HepG2 (cell line): ENCODE measurements around the gene FNDC8. TPM values are rescaled to one million over a fixed set of nuclear protein-coding genes. Genes with fewer than 3 reads are reported as not detected.

Source experiments
- ARID5B ChIP-seq: IDR thresholded peaks from 2 replicates; pipeline ENCODE4 v1.4.0; 2020; ENCODE audit warnings: mild to moderate bottlenecking, missing genetic modification reagents
- BHLHE40 ChIP-seq: IDR thresholded peaks from 2 replicates; pipeline ENCODE4 v1.6.1; 2011; ENCODE audit warnings: low read length, improper control_type of control experiment
- CCDC6 ChIP-seq: sonication (generic); formaldehyde crosslinking; IDR thresholded peaks from 2 replicates; pipeline ENCODE4 v1.8.1; 2022; ENCODE audit warnings: mild to moderate bottlenecking, missing genetic modification reagents, moderate library complexity
- CEBPB ChIP-seq: IDR thresholded peaks from 2 replicates; pipeline ENCODE4 v1.6.1; 2011; ENCODE audit warnings: low read depth, low read length, improper control_type of control experiment, borderline replicate concordance
- CHD2 ChIP-seq: IDR thresholded peaks from 2 replicates; pipeline ENCODE4 v1.6.1; 2011; ENCODE audit warnings: low read depth, low read length, improper control_type of control experiment
- ETS1 ChIP-seq: sonication (generic); formaldehyde crosslinking; IDR thresholded peaks from 2 replicates; pipeline ENCODE4 v1.4.0; 2020; ENCODE audit warnings: missing genetic modification reagents
- MTA3 ChIP-seq: sonication (generic); formaldehyde crosslinking; IDR thresholded peaks from 2 replicates; pipeline ENCODE4 v1.4.0; 2020; ENCODE audit warnings: missing genetic modification reagents
- MTF1 ChIP-seq: sonication (generic); formaldehyde crosslinking; IDR thresholded peaks from 2 replicates; pipeline ENCODE4 v1.5.0; 2020; ENCODE audit warnings: missing genetic modification reagents
- PRDM15 ChIP-seq: sonication (generic); formaldehyde crosslinking; IDR thresholded peaks from 2 replicates; pipeline ENCODE4 v1.4.0; 2020; ENCODE audit warnings: missing genetic modification reagents
- RBFOX2 ChIP-seq: fragments of 200-400 bp; formaldehyde crosslinking; IDR thresholded peaks from 2 replicates; pipeline ENCODE4 v1.6.1; 2017; ENCODE audit warnings: low read depth, mild to moderate bottlenecking, low read length
- SALL1 ChIP-seq: sonication (generic); formaldehyde crosslinking; IDR thresholded peaks from 2 replicates; pipeline ENCODE4 v1.8.0; 2022; ENCODE audit warnings: mild to moderate bottlenecking, missing genetic modification reagents
- SIX4 ChIP-seq: sonication (generic); formaldehyde crosslinking; IDR thresholded peaks from 2 replicates; pipeline ENCODE4 v1.4.0; 2020; ENCODE audit warnings: missing genetic modification reagents
- SSRP1 ChIP-seq: IDR thresholded peaks from 2 replicates; pipeline ENCODE4 v1.6.1; 2016; ENCODE audit warnings: control low read depth
- TAF1 ChIP-seq: sonication (generic); formaldehyde crosslinking; IDR thresholded peaks from 2 replicates; pipeline ENCODE4 v1.4.0; 2020; ENCODE audit warnings: missing genetic modification reagents
- TRIM22 ChIP-seq: fragments of 450-650 bp; IDR thresholded peaks from 2 replicates; pipeline ENCODE4 v1.6.1; 2017
- ZFP1 ChIP-seq: IDR thresholded peaks from 2 replicates; pipeline ENCODE4 v1.6.1; 2016
- ZFY ChIP-seq: sonication (generic); formaldehyde crosslinking; IDR thresholded peaks from 2 replicates; pipeline ENCODE4 v1.4.0; 2020; ENCODE audit warnings: missing genetic modification reagents
- ZNF20 ChIP-seq: sonication (generic); formaldehyde crosslinking; IDR thresholded peaks from 2 replicates; pipeline ENCODE4 v1.4.0; 2020; ENCODE audit warnings: mild to moderate bottlenecking, moderate library complexity, missing genetic modification reagents
- ZNF780A ChIP-seq: sonication (generic); formaldehyde crosslinking; IDR thresholded peaks from 2 replicates; pipeline ENCODE4 v1.8.0; 2022; ENCODE audit warnings: mild to moderate bottlenecking, missing genetic modification reagents, moderate library complexity
- ZNF788 ChIP-seq: sonication (generic); formaldehyde crosslinking; IDR thresholded peaks from 2 replicates; pipeline ENCODE4 v1.5.0; 2020; ENCODE audit warnings: mild to moderate bottlenecking, missing genetic modification reagents, borderline replicate concordance
- ZNF816 ChIP-seq: sonication (generic); formaldehyde crosslinking; IDR thresholded peaks from 2 replicates; pipeline ENCODE4 v1.8.0; 2022; ENCODE audit warnings: missing genetic modification reagents, mild to moderate bottlenecking, borderline replicate concordance
- ZSCAN29 ChIP-seq: sonication (generic); formaldehyde crosslinking; conservative IDR thresholded peaks from 2 replicates; pipeline ENCODE4 v1.4.0; 2020; ENCODE audit warnings: mild to moderate bottlenecking, missing genetic modification reagents
- polyA plus RNA-seq, 8 experiments: library from polyadenylated mRNA; depleted of rRNA in 3 of 8; stranded (reverse) in 7 of 8; unstranded in 1 of 8; fragments of >200 nt; fragmentation: Illumina TruSeq in 4 of 8; extraction: Trizol in 4 of 8; gene quantifications; 2 replicates each; pipeline versions ENCODE4 v1.2.1 to v1.2.3, GENCODE V29; 2011 to 2016; ENCODE audit warnings: low read depth in 4 of 8, missing spikeins in 1 of 8, mixed read lengths in 1 of 8; ENCODE audit not compliant: insufficient read depth in 1 of 8
- total RNA-seq, 5 experiments: library from RNA; depleted of rRNA; stranded (reverse); fragments of >200 nt; fragmentation: Illumina TruSeq; extraction: Trizol; gene quantifications; 2 replicates each; pipeline ENCODE4 v1.2.3, GENCODE V29; 2016; ENCODE audit warnings: low read depth in 1 of 5

The FNDC8 gene
- total and polyA plus RNA-seq, 2 of the 13 experiments (the other 11 are each of a cell fraction or from before 2014, with no cell fraction given): not detected

- TF ChIP-seq MTF1 (CRISPR knock-in tag): no peak
- no peak for TF ChIP-seq CHD2
- TF ChIP-seq CCDC6: no peak
- TF ChIP-seq TAF1 (CRISPR knock-in tag): no peak
- TF ChIP-seq ZNF20 (CRISPR knock-in tag): no peak
- peak; percentile 94 for TF ChIP-seq ARID5B (CRISPR knock-in tag)
- TF ChIP-seq ETS1 (CRISPR knock-in tag): no peak
- peak; percentile 77 for TF ChIP-seq CEBPB
- TF ChIP-seq BHLHE40: peak; percentile 49
- no peak for TF ChIP-seq ZSCAN29 (CRISPR knock-in tag)
- no peak for TF ChIP-seq ZNF788 (CRISPR knock-in tag)
- no peak for TF ChIP-seq SSRP1 (CRISPR knock-in tag)
- no peak for TF ChIP-seq SIX4 (CRISPR knock-in tag)
- no peak for TF ChIP-seq RBFOX2
- TF ChIP-seq MTA3 (CRISPR knock-in tag): no peak
- no peak for TF ChIP-seq ZFP1 (CRISPR knock-in tag)
- TF ChIP-seq PRDM15 (CRISPR knock-in tag): no peak
- TF ChIP-seq TRIM22: no peak
- TF ChIP-seq ZNF780A: no peak
- TF ChIP-seq ZFY: no peak
- no peak for TF ChIP-seq ZNF816 (CRISPR knock-in tag)
- TF ChIP-seq SALL1 (CRISPR knock-in tag): peak; percentile 46; the same call in 1 of the 2 replicates
These were observed 41.6 kb upstream of the FNDC8 start (continued) for GRCh38 chr17:35079547-35080423.
